Measurements from ENCODE around the gene DNM2. TPM values are rescaled to one million over a fixed set of nuclear protein-coding genes. Genes with fewer than 3 reads are reported as not detected.
"Not testable (repeated sequence)": the region's sequence is repeated elsewhere in the genome, so short reads cannot be mapped to it uniquely, and the experiment has no call there.

Gene DNM2
- total RNA-seq, 2 experiments from 2014 or later = 268 to 270 TPM

DNA sequence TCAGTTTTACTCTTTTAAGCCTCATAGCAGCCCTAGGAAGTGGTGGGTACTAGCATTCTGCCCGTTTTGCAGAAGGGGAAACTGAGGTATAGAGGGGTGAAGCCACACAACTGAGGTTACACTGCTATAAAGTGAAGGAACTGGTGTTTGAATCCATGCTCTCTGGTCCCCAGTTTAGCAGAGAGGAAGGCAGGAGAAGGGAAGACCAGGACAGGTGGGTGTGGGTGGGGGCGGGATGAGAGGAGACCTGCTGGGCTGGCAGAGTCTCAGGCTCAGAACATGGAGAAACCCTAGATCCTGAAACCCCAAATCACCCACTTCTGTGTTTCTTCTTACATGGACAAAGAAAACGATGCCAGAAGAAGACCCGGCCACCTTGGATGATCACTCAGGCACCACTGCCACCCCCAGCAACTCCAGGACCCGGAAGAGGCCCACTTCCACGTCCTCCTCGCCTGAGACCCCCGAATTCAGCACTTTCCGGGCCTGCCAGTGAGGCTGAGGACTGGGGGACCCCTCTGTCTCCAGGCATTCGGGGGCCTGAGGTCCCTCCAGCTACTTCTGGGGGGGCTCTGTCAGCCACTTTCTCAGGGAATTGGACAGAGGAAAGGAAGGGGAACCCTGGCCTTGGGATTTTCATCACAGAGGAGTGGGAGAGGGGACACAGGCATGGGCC, 151.1 kb downstream of the DNM2 start:
- no peak for DNase-seq
- Mint-ChIP-seq H3K4me3 (no peak overlapping the region), H3K36me3 (ENCODE audit: low read depth) (peaks cover 8% of the 10 kb centered on the region), H3K27me3 (no peaks in the 10 kb centered on the region), H3K9me3 (no peaks in the 10 kb centered on the region), H3K27ac (peak overlapping the region; percentile 41), H3K4me1 (peaks cover 42% of the 10 kb centered on the region)
- CTCF ChIA-PET = interaction anchor here (2.7 kb wide), 1 partner anchor 10 kb away, joined by 7 read pairs; no protein-coding TSS in a partner anchor
- POLR2A ChIA-PET = interaction anchor here (0.6 kb wide), 1 partner anchor 135 kb away, joined by 3 read pairs; no protein-coding TSS in a partner anchor

DNA sequence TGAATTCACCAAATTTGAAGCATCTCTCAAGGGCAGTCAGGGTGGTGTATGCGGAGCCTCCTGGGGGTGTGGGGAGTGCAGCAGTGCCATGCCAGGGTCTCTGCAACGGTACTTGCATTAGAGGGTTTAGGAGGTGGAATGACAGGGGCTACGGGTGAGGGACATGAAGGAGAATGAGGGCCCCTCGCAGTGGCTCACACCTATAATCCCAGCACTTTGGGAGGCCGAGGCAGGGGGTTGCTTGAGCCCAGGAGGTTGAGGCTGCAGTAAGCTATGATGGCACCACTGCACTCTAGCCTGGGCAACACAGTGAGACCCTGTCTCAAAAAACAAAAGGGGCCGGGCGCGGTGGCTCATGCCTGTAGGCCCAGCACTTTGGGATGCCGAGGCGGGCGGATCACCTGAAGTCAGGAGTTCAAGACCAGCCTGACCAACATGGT, 152.0 kb downstream of the DNM2 start:
- peaks cover 34% of the 10 kb centered on the region for H3K4me1 Mint-ChIP-seq
- CTCF ChIA-PET = interaction anchor here (1.1 to 1.2 kb wide), 2 partner anchors 153 to 171 kb away, joined by 3 read pairs; no protein-coding TSS in a partner anchor

DNA sequence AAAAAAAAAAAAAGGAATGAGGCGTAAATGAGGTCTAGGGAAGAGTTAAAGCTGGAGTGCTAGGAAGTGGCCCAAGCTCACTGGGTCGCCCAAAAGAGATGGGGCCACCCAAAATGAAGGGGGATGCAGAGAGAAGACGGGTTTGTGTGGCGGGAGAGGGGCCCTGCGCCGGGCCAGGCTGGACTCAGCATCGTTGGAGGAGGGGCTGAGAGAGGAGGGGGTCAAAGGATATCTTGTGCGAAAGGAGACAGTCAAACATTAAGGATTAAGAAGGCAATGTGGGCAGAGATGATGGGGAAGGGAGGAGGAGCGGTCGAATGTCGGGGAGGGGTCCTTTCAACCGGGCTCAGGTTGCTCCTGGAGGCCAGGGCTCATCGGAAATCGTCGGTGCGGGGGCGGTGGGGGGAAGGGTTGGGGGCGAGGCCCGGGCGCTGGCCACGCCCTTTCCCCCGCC, 152.6 kb downstream of the DNM2 start:
- Mint-ChIP-seq H3K27me3 (no peaks in the 10 kb centered on the region), H3K4me1 (peaks cover 34% of the 10 kb centered on the region), H3K36me3 (ENCODE audit: low read depth) (peaks cover 9% of the 10 kb centered on the region), H3K4me3 (peak overlapping the region; percentile 75), H3K27ac (peak overlapping the region; percentile 88), H3K9me3 (no peaks in the 10 kb centered on the region)
- ChIA-PET CTCF (interaction anchor here (0.5 to 2.9 kb wide), 22 partner anchors 8 to 1015 kb away, joined by 3 to 12 read pairs (median 3); partner anchors contain the start of genes C19orf38, DNM2 and TMED1), POLR2A (interaction anchor here (0.8 kb wide), 1 partner anchor 101 kb away, joined by 11 read pairs; no protein-coding TSS in a partner anchor)
- DNase-seq = no peak

More for the DNA sequence above, 152.0 kb downstream of the DNM2 start:
- not testable (repeated sequence) for H3K36me3 Mint-ChIP-seq (ENCODE audit: low read depth); H3K27me3 Mint-ChIP-seq; H3K9me3 Mint-ChIP-seq; DNase-seq
- POLR2A ChIA-PET = interaction anchor here (0.8 kb wide), 1 partner anchor 101 kb away, joined by 11 read pairs; no protein-coding TSS in a partner anchor
- H3K4me3 Mint-ChIP-seq = peak overlapping the region; percentile 75
- peak overlapping the region; percentile 88 for H3K27ac Mint-ChIP-seq

DNA sequence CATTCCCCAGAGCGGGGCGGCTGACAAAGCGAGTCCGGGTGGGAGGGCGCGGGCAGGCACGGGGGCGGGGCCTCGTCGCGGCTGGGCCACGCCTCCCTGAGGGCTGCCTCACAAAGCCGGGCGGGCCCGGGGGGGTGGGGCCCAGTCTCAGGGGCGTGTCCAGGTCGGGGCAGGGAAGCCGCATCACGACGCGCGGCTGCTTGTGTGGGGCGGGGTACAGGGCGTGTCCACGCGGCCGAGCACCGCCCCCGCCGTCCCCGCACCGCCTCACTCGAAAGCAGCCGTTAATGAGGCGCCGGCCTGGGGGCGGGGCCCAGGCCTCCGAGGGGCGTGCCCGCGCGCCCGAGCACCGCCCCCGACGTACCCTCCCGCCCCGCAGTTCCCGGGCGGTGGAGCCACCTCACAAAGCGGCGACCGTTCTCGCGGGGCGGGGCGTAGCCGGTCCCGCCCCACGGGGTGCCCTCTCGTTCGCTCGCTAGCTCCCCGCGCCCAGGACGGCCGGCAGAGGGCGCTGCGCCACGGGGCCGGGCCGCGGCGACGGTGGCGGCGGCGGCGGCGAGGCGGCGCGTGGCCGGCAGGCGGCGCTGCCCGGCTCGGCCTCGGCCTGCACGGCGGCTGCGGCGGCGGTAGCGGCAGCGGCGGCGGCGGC, 153.2 kb downstream of the DNM2 start, which contains the start of gene CARM1:
Gene CARM1 (plus strand): TSS at position 599 of the 649 bp plus-strand sequence. CDS start 150 bp downstream, outside the sequence.
- peak within 1 kb of the TSS; percentile 77 for H3K4me3 Mint-ChIP-seq
- peaks cover 34% of the 10 kb centered on the region for H3K4me1 Mint-ChIP-seq
- peak; percentile 99 for DNase-seq
- peak within 1 kb of the TSS; percentile 88 for H3K27ac Mint-ChIP-seq
- POLR2A ChIA-PET = no interaction called here
- H3K36me3 Mint-ChIP-seq (ENCODE audit: low read depth) = peaks cover 9% of the 10 kb centered on the region
- H3K27me3 Mint-ChIP-seq = no peaks in the 10 kb centered on the region
- no peaks in the 10 kb centered on the region for H3K9me3 Mint-ChIP-seq
- CTCF ChIA-PET = interaction anchor here (0.5 to 2.9 kb wide), 21 partner anchors 8 to 1016 kb away, joined by 3 to 12 read pairs (median 3); partner anchors contain the start of genes C19orf38, DNM2 and TMED1

DNA sequence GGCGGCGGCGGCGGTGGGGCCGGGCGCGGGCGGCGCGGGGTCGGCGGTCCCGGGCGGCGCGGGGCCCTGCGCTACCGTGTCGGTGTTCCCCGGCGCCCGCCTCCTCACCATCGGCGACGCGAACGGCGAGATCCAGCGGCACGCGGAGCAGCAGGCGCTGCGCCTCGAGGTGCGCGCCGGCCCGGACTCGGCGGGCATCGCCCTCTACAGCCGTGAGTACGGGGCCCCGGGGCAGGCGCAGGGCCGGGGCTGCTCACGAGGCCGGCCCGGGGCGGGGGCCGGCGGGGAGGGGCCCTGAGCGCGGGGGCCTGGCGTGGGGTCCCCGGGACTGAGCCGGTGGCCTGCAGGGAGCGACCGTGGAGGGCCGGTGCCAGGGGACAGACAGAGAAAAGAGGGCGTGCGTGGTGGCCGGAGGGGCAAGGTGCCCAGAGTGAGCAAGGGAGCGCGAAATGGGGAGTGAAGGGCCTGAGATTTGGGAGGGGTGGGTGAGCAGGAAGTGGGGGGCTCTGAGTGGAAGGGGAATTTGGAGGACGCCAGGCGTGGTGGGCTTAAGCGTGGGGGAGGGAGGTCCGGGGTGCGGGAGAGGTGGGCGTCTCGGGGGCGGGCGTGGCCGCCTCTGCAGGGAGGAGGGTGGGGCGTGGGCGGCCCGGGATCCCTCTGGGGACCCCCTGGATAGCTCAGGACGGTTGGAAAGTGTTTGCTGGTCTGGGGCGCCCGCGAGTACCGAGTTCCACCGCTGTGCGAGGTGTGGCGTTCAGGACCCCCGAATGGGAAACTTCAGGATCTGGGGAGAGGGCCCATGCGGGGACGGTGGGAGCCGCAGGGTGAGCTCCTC, 154.0 kb downstream of the DNM2 start:
- H3K27me3 Mint-ChIP-seq = no peaks in the 10 kb centered on the region

DNA sequence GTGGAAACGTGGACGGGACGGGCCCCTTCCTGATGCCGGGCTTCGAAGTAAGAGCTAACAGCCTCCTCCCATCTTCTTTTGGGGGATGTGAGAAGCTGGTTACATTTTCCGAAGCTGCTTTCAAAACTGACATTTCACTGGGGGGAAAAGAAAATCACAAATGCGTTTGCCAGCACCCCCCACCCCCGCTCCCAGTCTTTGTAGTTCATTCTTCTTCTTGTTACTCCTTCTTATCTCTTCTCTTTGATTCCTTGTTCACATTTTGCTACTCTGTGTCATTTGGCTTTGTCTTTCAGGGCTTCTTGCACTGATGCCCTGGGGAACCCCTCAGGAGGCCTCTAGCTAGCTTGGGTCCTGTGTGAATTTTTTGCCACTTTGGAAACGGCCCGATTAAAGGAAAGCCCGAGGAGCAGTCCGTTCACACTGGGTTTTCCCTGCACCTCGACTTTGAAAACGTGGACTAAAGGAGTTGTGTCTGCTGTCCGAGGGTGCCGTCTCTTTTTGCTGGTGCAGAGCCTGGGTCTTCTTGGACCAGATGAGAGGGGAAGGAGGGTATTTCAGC, 154.7 kb downstream of the DNM2 start:
- no peaks in the 10 kb centered on the region for H3K27me3 Mint-ChIP-seq
- CTCF ChIA-PET = interaction anchor here (0.5 to 2.9 kb wide), 9 partner anchors 9 to 1725 kb away, joined by 3 to 13 read pairs (median 5); partner anchors contain the start of genes DNM2 and TMED1

More for the DNA sequence above, 154.0 kb downstream of the DNM2 start:
- POLR2A ChIA-PET = no interaction called here
- Mint-ChIP-seq H3K4me3 (peak overlapping the region; percentile 77), H3K9me3 (no peaks in the 10 kb centered on the region), H3K36me3 (ENCODE audit: low read depth) (peaks cover 9% of the 10 kb centered on the region), H3K4me1 (peaks cover 40% of the 10 kb centered on the region), H3K27ac (peak overlapping the region; percentile 82)
- CTCF ChIA-PET = interaction anchor here (1.0 to 2.9 kb wide), 10 partner anchors 9 to 215 kb away, joined by 3 to 13 read pairs (median 6); partner anchors contain the start of genes DNM2 and TMED1
- peak; percentile 28 for DNase-seq

DNA sequence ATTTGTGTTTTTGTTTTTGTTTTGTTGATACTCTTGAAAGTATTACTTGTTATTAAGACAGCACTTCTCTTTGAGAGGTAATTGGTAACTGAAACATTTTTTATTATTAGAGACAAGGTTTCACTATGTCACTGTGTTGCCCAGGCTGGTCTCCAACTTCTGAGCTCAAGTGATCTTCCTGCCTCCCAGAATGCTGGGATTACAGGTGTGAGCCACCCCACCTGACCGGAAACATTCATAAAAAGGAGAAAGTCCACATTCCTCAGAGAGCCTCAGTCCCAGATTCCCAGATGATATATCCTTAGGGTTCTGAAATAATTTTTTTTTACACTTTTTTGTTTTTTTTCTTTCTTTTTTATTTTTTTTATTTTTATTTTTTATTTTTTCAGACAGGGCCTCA, 156.1 kb downstream of the DNM2 start:
- H3K27me3 Mint-ChIP-seq = no peaks in the 10 kb centered on the region
- H3K9me3 Mint-ChIP-seq = no peaks in the 10 kb centered on the region
- peak overlapping the region; percentile 51 for H3K4me3 Mint-ChIP-seq
- POLR2A ChIA-PET = no interaction called here
- peaks cover 45% of the 10 kb centered on the region for H3K4me1 Mint-ChIP-seq
- no peak for DNase-seq
- peaks cover 10% of the 10 kb centered on the region for H3K36me3 Mint-ChIP-seq (ENCODE audit: low read depth)
- H3K27ac Mint-ChIP-seq = peak overlapping the region; percentile 50
- CTCF ChIA-PET = interaction anchor here (1.3 to 2.6 kb wide), 4 partner anchors 7 to 156 kb away, joined by 4 to 13 read pairs (median 8); partner anchors contain the start of gene DNM2

More for the DNA sequence above, 154.7 kb downstream of the DNM2 start:
- POLR2A ChIA-PET = no interaction called here
- peaks cover 41% of the 10 kb centered on the region for H3K4me1 Mint-ChIP-seq
- H3K9me3 Mint-ChIP-seq = no peaks in the 10 kb centered on the region
- H3K27ac Mint-ChIP-seq = peak overlapping the region; percentile 82
- no peak for DNase-seq
- peaks cover 9% of the 10 kb centered on the region for H3K36me3 Mint-ChIP-seq (ENCODE audit: low read depth)
- H3K4me3 Mint-ChIP-seq = peak overlapping the region; percentile 77

DNA sequence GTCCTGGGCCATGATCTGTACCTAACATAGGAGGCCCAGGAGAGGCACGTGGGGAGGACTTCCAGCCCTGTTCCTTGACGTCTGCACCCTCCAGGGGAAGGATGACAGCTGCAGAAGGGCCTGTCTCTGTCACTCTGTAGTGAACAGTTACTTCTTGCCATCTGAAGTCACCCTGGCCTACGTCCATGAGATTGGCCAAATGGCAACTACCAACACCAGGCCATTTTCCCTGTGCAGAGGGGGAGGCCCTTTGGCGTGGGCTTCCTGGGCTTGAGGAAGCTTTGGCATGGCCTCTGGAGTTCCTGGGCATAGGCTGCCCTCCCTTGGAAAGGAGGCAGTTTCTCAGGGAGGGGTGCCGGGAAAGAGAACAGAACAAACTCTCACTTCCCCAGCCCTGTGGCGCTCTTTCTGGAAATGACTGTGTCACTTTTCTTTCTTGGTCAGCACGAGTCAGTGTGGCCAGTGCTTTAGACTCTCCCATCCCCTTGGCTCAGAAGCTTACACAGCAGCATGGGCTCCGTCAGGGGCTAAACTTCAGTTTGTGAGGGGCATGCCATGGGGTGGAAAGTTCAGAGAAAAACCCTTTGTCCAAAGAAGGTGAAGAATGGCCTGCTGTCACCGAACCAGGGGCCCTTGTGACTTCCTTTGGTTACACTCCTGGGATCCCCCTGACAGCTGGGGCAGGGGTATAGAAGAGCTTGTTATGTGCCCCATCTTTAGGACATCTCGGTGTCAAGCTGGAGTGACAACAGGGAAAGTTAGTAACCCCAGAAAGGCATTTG, 158.8 kb downstream of the DNM2 start:
- Mint-ChIP-seq H3K9me3 (no peaks in the 10 kb centered on the region), H3K27ac (no peak overlapping the region), H3K4me1 (peaks cover 42% of the 10 kb centered on the region), H3K27me3 (no peaks in the 10 kb centered on the region), H3K36me3 (ENCODE audit: low read depth) (peaks cover 13% of the 10 kb centered on the region), H3K4me3 (no peak overlapping the region)
- DNase-seq = no peak
- ChIA-PET POLR2A (no interaction called here), CTCF (interaction anchor here (1.0 kb wide), 3 partner anchors 10 to 54 kb away, joined by 3 to 5 read pairs (median 5); no protein-coding TSS in a partner anchor)

- H3K9me3 Mint-ChIP-seq, POLR2A ChIA-PET, H3K4me3 Mint-ChIP-seq, H3K27me3 Mint-ChIP-seq, DNase-seq: not testable (repeated sequence)
- Mint-ChIP-seq H3K36me3 (ENCODE audit: low read depth) (peaks cover 13% of the 10 kb centered on the region), H3K27ac (peak overlapping the region; percentile 89), H3K4me1 (peaks cover 38% of the 10 kb centered on the region)
- CTCF ChIA-PET = interaction anchor here (1.0 to 1.8 kb wide), 4 partner anchors 9 to 161 kb away, joined by 3 to 5 read pairs (median 4); no protein-coding TSS in a partner anchor
Observed at GRCh38 chr19:10877608-10878007, 159.7 kb downstream of the DNM2 start.

- ChIA-PET POLR2A (no interaction called here), CTCF (interaction anchor here (1.8 kb wide), 1 partner anchor 161 kb away, joined by 4 read pairs; no protein-coding TSS in a partner anchor)
- Mint-ChIP-seq H3K4me1 (peaks cover 33% of the 10 kb centered on the region), H3K27me3 (no peaks in the 10 kb centered on the region), H3K4me3 (no peak overlapping the region), H3K9me3 (no peaks in the 10 kb centered on the region), H3K36me3 (ENCODE audit: low read depth) (peaks cover 8% of the 10 kb centered on the region), H3K27ac (peak overlapping the region; percentile 89)
- no peak for DNase-seq
Observed at GRCh38 chr19:10878253-10878652, 160.4 kb downstream of the DNM2 start.

All from activated CD4-positive, alpha-beta T cell treated with anti-CD3 and anti-CD28 coated beads, Interleukin-2, amount 10 ng/mL, durations not matched to agents 7 days and 5 days (primary cell).